Measurements from ENCODE around the gene ZNF579.

DNA sequence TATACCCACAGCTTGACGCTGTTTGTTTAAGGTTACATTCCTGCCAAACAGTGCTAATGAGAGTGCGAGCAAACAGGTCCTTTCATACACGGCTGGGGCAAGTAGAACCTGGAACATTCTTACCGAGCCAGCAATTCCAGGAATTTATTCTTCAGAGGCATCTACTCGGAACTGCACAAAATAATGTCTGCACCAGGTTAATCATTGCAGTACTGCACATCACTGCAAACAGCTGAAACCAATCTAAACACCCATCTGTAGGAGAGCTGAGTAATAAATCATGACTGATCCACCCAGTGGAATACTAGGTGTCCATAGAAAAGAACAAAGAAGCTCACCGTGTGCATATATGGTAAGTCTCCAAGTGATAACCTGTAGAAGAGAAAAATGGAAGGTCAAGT is 1.2 kb upstream of the ZNF579 start:
- TF ChIP-seq, protein P1, sequence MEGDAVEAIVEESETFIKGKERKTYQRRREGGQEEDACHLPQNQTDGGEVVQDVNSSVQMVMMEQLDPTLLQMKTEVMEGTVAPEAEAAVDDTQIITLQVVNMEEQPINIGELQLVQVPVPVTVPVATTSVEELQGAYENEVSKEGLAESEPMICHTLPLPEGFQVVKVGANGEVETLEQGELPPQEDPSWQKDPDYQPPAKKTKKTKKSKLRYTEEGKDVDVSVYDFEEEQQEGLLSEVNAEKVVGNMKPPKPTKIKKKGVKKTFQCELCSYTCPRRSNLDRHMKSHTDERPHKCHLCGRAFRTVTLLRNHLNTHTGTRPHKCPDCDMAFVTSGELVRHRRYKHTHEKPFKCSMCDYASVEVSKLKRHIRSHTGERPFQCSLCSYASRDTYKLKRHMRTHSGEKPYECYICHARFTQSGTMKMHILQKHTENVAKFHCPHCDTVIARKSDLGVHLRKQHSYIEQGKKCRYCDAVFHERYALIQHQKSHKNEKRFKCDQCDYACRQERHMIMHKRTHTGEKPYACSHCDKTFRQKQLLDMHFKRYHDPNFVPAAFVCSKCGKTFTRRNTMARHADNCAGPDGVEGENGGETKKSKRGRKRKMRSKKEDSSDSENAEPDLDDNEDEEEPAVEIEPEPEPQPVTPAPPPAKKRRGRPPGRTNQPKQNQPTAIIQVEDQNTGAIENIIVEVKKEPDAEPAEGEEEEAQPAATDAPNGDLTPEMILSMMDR (IDR thresholded peaks at IDR 0.05): no peak
- no peak for TF ChIP-seq POLR2AphosphoS5 (IDR thresholded peaks at IDR 0.05)
- TF ChIP-seq POLR2A (IDR thresholded peaks at IDR 0.05; ENCODE audit: low read depth): no peak
- TF ChIP-seq EP300 (IDR thresholded peaks at IDR 0.05): no peak
